ENCODE results near the gene EMC6.
"Not testable (repeated sequence)": the region's sequence is repeated elsewhere in the genome, so short reads cannot be mapped to it uniquely, and the experiment has no call there.

Gene EMC6

GRCh38 chr17:3679531-3680126 is 11.0 kb downstream of the EMC6 start:
- no peak for DNase-seq

DNA sequence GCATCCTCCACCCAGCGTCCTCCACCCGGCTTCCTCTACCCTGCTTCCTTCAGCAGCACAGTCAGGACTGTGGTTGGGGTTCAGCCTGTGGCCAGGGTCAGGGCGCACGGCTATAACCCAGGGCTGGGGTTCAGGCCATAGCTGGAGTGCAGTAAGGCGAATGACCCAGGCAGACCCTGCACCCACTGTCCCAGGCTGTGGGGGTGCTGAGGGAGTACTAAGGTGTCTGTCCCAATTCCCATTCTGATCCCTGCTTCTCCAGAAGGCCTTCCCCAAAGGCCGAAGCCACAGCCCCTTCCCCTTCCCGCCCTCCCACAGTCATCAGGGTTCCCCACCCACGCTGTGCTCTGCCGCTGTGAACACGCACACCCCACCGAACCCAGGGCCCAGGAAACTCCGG is 12.4 kb downstream of the EMC6 start:
- DNase-seq: no peak

- DNase-seq: no peak
Measured at GRCh38 chr17:3681565-3681964, 13.0 kb downstream of the EMC6 start.

- no peak for DNase-seq
Measured at GRCh38 chr17:3682033-3682432, 13.4 kb downstream of the EMC6 start.

DNA sequence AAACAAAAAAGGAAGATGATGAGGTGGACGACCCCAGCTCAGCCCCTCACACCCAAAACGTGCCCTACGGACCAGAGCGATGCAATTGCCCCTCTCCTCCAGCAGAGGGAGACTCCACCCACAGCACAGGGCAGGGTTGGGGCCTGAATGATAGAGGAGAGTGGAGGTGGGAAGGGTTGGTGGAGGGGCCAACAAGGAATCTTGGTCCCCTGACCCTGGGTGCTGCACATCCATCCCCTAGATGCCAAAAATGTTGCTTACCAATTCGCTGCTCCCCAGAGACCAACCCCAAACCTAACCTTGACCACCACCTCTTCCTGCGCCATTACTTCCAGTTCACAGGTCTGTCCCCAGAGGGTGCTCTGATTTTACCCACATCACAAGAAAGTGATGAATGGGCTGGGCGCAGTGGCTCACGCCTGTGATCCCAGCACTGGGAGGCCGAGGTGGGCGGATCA is 14.5 kb downstream of the EMC6 start:
- DNase-seq: peak in 2 of 51 donors; percentile 2 to 16

DNA sequence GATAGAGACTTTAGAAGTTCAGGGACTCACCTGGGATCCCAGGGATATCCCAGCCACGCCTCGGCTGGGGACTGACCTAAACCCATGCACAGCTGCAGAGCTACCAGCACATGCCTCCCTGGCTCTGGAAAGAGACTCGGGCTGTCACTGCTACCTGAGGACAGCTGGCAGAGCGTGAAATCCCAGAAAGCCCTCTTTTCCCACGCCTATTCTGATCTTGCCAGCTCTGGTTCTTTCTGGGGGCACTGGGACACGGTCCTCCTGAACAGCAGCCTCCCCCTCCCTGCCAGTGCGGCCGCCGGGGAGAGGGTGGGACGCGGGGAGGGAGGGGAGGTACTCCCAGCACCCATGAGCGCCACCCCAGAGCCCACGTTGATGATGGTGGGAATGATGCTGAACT is 16.6 kb downstream of the EMC6 start:
- no peak for DNase-seq

DNA sequence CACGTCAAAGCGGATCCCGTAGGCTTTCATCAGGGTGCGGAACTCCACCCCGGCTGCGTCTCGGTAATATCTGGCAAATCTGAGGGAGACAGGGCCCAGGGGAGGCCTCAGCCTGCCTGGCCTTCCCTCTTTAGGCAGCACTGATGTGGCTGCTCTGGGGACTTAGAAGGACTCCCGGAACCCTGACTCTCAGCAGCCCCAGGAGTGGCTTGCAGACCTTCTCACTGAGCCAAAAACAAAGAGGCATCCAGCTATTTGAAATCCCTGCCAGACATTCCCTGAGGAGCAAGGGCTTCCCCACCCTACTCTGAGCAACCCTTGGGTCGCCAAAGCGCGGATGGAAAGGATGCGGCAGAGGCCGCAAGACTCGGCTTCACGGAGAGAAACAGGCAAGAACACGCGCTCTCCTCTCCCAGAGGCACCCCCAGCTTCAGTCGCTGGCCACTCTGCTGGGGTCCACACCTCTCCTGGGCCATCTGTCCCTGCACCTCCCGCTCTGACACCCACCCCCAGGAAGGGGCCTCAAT is 19.5 kb downstream of the EMC6 start:
- DNase-seq: peak in 1 of 51 donors; percentile 18

DNA sequence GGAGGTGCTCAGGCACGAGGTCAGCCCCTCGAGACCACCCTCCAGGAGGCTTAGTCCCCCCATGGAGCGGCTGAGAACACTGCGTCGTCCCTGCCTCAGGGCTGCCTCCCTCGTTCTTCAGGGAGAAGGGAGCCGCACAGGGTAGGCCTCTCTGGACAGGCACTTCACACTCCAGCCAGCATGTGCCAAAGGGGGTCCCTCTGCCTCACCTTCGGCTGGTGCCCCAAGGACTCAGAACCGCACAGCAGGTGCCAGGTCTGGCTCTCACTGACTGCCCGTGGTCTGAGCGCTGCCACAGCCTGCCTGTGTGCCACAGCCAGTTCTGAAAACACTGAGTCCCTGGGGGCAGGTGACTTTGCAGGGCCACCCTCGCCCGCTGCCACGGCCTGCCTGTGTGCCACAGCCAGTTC is 20.2 kb downstream of the EMC6 start:
- DNase-seq: no peak

- DNase-seq: no peak
Measured at GRCh38 chr17:3689262-3690093, 20.9 kb downstream of the EMC6 start.

DNA sequence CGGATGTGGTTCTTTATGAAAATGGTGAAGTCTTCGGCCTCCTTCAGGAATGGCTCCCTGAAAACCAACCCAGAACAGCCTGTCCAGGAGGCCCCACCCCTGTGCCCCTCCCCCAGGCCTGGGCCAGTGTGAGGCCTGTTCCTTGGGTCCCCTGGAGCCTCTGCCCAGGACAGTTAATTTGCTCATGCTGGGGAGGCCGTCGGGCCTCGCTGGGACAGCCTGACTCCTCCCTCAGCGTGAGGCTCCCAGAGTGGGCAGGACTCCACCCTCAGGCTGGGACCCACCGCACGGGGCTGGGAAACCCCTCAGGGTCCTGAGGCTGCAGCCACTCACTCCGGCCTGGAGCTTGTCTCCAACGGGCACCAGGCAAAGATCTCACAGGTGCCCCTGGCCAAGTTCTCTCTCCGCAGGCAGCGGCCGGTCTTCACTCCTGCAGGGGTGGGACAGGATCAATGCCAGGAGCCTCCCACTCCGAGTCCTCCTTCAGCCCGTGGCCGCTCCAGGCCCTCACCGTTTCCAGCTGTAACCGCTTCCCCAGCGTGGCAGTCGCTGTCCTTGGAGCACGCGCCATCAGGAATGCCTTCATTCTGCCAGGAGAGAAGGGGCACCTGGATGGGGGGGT is 21.6 kb downstream of the EMC6 start:
- no peak for DNase-seq

DNA sequence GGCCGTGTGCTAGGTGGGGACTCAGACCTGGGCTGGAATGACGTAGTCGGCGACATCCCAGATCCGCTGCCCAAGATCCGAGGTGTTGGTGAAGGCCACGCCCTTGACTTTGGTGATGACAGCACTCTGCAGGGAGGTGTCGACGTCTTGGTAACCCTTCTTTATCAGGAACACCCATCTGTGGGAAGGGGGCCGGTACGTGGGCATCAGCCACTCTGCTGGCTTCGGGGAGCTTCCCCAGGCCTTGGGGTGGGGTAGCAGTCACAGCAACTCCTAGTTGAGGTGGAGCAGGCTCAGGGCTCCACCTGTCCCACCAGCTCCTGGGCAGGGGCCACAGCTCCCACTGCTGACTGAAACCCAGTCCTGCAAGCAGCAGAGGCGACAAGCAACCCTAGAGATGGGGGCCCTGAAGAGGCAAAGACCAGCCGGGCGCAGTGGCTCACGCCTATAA is 23.0 kb downstream of the EMC6 start:
- no peak for DNase-seq

DNA sequence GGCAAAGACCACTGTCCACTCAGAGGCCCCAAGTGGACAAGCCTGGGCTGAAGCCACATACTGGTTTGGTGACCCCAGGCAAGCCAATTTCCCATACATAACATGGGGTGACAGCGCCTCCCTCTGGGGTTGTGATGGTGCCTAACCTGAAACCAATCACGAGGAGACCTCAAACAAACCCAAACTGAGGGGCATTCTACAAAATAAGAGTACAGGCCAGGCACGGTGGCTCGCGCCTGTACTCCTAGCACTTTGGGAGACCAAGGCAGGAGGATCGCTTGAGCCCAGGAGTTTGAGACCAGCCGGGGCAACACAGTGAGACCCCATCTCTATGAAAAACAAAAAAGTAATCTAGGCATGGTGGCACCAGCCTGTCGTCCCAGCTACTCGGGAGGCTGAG is 23.7 kb downstream of the EMC6 start:
- no peak for DNase-seq

- DNase-seq: no peak
Measured at GRCh38 chr17:3693141-3693540, 24.5 kb downstream of the EMC6 start.

- no peak for DNase-seq
Measured at GRCh38 chr17:3693829-3694231, 25.2 kb downstream of the EMC6 start.

DNA sequence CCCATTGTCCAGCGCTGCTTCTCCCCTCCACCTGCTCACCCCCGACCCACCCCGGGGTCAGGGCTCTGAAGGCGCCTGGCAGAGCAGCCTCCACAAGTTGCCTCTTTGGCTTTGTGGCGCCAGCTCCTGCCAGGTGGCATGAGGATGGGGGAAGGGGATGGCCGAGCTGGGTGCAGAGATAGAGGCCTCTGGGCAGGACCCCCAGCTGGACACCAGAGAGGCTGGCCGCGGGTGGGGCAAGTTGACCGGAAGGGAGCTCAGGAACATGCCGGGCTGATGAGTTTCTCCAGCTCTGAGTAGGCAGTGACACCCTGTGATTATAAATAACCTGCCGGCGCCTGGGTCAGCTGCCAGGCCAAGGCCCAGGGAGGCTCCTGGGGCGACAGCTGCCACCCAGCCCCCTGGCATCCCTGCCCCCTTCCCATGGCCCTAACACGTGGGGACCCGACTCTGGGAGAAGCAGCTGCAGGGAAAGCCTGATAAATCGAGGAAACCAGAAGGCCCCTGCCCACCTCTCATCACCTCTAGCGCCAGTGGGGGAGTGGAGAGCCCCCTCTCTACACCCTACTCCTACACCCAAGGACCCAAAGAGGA is 26.6 kb downstream of the EMC6 start:
- DNase-seq: no peak

DNA sequence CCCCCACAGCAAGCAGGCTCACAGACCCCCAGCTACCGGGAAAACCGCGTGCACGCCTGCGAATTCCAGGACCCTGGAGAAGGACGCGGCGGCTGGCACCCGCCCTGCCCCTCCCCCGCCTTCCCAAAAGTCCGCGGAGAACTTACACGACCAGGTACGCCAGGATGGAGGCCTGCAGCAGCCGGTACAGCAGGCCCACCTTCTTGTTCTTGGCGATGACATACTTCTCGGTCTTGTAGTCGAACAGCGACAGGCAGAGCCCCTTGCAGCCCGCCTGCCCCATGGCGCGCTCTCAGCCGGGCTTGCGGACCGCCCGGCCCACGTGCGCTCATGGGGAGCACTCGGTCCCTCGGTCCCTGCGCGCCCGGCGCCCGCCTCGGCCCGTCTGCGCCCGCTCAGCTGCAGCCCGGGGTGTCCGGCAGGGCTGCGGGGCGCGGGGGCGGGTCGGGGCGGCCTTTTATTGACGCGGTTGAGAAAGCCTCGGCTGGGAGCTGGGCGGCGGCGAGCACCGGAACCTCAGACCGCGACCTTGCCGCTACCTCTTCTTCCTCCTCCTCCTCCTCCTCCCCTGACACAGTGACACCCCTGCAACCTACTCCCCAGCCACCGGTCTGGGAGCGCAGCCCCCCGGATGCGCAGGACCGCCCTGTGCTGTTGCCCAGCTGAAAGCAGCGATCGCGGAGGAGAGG is 27.3 kb downstream of the EMC6 start, which contains the start of gene P2RX5:
Gene P2RX5, minus strand, starts transcription at position 433 of the 689 bp plus-strand sequence. Its CDS starts 150 bp downstream, at position 283.
- peak in 2 of 51 donors; percentile 27 to 44 for DNase-seq

GRCh38 chr17:3697103-3697476 is 28.5 kb downstream of the EMC6 start:
- peak in 1 of 51 donors; percentile 45 for DNase-seq

DNA sequence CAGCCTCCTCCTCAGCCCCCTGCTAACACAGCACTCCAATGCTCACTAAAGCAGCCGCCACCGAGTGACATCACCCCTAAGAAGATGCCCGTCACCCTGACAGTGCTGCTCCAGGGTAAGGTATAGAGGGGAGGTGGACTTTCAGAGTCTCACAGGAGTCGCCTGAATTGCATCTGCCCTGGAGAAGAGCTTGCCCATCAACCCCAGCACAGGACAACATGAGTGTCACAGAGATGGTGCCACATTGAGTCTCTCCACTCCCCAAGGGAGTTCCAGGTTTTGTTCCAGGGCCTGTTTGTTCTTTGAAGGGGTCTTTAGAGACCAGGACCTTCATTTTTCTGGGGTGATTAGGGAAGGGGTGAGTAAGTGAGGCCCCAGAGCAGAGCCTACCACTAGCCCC is 29.5 kb downstream of the EMC6 start:
- DNase-seq: no peak

DNA sequence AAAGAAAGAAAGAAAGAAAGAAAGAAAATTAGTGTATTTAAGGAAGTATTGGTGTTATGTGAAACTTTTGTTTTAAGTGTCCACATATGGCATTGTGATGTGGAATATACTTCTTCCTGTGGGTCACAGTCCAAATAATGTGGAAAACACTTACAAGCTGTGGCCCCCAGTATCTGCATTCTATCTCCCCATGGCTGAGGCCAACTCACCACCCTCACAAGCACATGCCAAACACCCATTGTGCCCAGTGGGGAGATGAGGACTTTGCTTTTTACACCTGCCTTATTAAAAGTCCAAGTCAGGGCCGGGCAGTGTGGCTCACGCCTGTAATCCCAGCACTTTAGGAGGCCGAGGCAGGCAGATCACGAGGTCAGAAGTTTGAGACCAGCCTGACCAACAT is 31.3 kb downstream of the EMC6 start:
- no peak for DNase-seq

DNA sequence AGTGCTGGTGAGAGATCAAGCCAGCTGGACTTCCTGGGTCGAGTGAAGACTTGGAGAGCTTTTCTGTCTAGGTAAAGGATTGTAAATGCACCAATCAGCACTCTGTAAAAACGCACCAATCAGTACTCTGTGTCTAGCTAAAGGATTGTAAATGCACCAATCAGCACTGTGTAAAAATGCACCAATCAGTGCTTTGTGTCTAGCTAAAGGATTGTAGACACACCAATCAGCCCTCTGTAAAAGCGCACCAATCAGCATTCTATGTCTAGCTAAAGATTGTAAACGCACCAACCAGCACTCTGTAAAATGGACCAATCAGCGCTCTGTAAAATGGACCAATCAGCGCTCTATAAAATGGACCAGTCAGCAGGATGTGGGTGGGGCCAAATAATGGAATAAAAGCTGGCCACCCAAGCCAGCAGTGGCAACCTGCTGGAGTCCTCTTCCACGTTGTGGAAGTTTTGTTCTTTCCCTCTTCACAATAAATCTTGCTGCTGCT is 33.5 kb downstream of the EMC6 start:
- DNase-seq: not testable (repeated sequence)

Measured in hypothalamus (tissue), 51 donors.